DMS 273 (cell line): ENCODE measurements around the gene TMEM191B.
"Not testable (repeated sequence)": the region's sequence is repeated elsewhere in the genome, so short reads cannot be mapped to it uniquely, and the experiment has no call there.

Experiments used
- DNase-seq: peaks from one replicate; lab custom pipeline; 2025; ENCODE audit not compliant: unreplicated experiment; lab: John Stamatoyannopoulos, UW

The TMEM191B gene

DNA sequence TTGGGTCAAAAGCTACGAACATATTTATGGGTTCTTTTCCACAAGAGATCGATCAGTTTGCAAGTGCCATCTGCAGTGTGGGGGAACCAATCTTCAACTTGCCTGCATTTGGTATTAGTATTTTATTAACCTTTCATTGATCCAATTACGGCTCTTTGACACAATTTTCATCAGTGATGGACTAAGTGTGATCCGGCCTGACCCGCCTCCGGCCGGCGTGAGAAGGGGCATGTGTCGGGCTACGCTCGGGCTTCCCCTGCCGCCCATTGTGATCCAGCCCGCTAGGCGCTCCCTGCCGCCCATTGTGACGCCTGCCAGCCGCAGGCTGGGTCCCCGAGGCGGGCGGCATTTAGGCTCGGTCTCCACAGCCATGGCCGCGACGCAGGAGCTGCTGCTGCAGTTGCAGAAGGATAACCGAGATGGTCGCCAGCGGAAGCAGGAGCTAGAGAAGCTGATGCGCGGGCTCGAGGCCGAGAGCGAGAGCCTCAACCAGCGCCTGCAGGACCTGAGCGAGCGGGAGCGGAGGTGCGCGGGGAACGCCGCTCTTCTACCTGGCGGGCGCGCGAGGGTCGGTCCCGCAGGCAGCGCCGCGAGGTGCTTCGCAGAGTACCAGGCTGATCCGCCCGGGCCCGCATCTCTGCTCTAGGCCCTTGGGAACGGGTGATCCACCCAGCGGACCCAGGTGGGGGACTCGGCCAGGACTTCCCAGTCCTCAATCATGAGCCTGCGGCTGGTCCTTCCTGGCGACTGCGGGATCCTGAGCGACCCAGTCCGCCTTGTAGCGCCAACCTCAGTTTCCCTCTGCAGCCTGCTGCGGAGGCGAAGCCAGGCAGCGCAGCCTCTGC lies at the start of gene TMEM191B:
TMEM191B (plus strand) TSS at position 51 of the 845 bp plus-strand sequence; CDS start at position 230, 179 bp downstream.
- DNase-seq: not testable (repeated sequence)

DNA sequence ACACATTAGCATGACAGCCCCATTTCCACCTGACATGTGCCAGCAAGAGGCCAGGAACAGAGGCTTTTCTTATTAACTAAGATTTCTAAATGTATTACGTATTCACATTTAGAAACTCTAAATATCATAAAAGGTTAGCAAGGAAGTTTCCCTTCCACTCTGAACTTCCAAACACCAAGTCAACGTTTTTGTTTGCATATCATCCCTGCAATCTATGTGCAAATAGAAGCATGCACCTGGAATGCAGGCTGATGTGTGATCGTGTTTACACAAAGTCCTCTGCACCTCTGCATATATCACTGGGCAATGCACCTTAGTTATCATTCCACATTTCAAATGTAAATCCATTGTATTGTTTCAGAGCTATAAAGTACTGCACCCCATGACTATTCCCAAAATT lies 31.4 kb upstream of the TMEM191B start:
- not testable (repeated sequence) for DNase-seq

DNA sequence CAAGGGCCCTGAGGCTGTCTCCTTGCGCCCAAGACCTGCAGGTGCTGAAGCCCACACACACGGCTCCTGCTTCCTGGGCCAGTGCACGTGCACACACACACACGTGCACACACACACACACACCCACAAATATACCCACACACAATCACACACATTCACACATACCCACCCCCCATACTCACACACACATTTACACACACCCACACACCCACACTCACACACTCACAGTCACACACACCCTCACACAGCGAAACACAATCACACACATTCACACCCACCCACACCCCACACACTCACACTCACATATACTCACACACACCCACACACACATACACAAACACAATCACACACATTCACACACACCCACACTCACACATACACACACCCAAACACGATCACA lies 16.3 kb upstream of the TMEM191B start:
- not testable (repeated sequence) for DNase-seq

DNA sequence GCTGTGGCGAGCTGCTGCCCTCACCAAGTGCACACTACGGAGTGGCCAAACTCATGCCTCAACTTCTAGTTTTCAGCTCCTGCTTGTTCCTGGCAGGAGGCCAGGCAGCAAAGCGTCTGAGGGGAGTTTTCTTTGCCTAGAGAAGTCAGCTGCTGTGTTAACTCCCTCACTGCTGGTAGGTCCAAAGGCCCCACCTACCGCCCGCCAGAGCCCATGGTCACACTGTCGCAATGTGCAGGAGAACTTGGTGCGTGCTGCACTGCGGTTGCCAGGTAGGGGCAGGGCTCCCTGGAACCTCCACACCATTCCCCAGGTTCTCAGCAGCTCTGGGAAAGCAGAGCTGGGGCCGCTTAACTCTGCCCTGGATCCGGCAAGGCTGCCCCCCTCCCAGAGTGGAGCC lies 15.2 kb upstream of the TMEM191B start:
- not testable (repeated sequence) for DNase-seq

DNA sequence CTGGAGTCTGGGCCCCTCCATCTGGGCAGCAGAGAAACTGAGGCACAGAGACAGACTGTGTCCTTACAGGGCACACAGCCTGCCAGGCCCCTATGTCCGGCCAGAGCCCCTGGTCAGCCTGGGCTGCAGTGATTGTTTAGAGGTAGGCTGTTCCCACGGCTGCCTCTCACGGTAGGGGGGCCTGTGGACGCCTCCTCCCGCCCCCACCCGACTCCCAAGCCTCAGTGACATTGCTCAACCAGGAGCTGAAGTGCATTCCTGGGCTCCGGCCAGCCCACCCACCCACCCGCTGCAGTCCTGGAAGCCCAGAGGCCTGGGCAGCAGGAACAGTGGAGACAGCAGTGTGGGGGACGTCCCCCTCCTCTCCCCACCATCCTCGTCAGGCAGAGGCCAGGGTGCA lies 14.1 kb upstream of the TMEM191B start:
- DNase-seq: not testable (repeated sequence)

DNA sequence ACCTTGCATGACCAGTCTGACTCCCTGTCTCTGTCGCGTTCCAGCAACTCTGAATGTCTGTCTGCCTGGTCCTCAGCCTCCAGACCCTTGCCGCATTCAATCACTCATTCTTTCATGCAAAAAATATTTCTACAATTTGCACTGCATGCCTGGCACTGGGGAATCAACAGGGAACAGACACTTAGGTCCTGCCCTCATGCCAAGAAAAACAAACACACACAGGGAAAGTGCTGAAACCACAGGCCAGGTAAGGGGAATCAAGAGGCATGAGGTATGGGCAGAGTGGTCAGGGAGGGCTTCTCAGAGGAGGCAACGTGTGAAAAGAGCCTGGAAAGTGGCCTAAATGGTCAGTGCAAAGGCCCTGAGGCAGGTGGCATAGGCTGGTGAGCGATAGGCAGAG lies 9.5 kb upstream of the TMEM191B start, which contains the start of gene GGTLC3:
GGTLC3 (minus strand) TSS at position 101 of the 400 bp plus-strand sequence. CDS start 264 bp downstream, outside the sequence.
- DNase-seq: not testable (repeated sequence)

DNA sequence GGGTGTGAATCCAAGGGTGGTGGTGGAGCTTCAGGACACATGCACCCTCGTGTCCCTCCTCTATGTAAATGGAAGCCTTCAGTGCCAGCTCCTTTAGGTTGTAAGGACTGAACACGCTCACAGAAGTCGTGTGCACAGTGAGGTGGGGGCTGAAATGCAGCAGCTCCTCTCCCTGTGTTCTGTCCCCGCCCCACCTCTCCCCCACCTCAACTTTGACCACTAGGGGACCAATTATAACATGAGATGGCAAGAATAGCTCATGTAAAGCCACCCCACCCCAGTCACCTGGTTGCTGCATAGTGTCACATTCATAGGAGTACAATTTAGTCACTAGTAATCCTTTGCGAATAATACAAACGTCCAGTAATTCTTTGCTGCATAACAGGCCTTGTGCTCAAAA lies 4.8 kb upstream of the TMEM191B start:
- DNase-seq: not testable (repeated sequence)

DNA sequence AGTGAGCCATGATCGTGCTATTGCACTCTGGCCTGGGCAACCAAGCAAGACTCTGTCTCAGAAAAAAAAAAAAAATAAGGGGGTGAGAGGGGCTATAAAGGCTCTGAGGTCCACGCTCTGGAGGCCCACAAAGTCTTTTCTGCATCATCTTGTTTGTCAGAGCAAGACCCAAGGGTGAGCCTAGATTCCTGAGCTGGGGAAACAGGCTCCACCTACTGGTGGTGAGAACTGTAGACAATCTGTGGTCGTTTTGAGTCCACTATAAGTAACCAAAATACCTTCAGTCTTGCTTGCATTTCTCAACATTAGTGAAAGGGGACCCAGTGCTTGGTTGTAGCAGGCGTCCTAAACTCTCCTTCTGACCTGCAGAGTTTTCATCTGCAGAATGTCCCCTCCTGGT lies 4.3 kb upstream of the TMEM191B start:
- DNase-seq: not testable (repeated sequence)

DNA sequence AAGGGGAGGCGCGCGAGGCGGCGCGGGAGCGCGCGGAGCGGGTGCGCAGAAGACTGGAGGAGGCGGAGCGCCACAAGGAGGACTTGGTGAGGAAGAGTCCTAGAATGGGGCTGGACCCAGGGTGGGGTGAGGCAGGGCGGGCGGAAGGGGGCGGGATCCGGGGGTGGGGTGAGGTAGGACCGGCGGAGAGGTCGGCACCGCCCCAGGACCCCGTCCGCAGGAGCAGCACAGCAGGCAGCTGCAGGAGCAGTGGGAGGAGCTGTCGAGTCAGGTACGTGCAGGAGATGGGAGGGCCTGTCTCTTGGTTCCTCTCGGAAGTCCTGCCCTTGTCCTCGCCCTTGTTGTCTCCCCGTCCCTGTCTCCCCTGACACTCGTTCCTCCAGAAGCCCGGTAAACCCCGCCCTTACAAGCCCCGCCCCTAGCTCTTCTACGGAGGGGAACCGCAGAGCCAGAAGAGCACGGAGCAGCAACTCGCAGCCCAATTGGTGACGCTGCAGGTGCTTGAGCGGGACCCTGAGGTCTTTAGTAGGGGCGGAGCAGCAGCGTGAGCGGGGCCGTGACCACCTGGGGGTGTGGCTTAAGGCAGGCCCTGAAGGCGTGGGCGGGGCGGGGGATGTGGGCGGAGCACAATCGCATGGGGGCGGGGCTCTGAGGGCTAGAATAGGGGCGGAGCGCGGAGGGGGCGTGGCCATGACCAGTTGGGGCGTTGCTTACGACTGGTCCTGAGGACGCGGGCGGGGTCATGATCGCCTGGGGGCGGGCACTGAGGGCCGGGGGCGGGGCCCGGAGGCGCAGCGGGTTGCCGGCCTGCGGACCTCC lies 1.2 kb downstream of the TMEM191B start:
- not testable (repeated sequence) for DNase-seq

DNA sequence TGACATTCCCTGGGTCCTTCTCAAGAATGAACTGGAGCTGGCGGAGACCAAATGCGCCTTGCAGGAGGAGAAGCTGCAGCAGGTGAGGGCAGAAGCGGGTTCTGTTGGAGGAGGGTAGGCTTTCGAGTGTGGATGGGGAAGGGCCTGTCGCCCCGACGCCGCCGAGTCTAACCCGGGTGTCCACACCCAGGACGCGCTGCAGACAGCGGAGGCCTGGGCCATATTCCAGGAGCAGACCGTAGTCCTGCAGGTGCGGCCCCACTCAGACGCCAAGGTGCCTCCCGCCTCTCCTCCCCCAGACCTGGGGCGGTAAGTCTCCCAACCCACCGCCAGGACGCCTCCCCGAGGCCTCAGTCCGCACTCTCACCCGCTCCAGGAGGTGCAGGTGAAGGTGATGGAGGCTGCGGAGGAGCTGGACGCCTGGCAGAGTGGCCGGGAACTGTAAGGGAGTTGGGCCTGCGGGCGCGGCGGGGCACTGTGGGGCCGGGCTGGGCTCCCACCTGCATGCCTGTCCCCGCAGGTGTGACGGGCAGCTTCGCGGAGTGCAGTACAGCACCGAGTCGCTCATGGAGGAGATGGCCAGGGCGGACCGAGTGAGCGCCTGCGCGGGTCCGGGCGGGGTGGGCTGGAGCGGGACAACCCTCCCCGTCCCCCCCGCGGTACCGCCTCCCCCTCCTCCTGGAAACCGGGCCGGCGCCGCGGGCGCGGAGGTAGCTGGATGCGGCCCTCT lies 2.0 kb downstream of the TMEM191B start:
- DNase-seq: not testable (repeated sequence)

DNA sequence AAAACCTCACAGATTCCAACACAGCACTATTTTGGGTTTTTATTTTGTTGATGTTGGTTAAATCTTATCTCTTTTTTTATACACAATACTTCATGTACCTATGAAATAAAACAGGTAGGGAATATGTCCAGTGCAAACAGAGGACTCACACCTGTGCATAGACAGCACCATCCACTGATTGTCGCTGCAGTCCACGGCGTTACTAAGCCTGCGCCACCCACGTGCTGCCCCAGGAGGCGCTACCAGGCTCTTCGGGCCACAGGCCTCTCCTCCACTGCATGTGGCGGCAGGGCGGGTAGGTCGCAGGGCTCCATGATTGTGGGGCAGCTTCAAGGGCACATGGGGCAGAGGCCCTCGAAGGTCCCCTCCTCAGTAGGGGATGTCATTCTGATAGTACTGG lies 6.0 kb downstream of the TMEM191B start:
- DNase-seq: not testable (repeated sequence)

DNA sequence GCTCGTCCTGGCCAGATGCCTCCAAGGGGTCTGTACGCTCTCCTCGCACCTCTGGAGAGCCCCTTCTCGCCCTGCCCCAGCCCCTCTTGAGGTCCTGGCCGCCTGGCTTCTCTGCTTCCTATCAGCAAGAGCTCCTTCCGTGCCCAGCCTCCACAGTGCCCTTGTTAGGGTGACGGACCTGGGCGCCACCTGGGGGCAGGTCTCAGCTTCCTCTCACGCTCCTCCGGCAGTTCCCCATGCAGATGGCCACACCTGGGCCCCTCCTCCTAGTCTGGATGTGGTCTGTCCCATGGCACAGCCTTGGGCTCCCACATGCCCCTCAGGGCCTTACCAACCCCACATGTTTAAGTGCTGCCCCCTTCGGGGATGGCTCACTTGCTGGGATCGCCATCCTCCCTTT lies 6.7 kb downstream of the TMEM191B start:
- DNase-seq: not testable (repeated sequence)

DNA sequence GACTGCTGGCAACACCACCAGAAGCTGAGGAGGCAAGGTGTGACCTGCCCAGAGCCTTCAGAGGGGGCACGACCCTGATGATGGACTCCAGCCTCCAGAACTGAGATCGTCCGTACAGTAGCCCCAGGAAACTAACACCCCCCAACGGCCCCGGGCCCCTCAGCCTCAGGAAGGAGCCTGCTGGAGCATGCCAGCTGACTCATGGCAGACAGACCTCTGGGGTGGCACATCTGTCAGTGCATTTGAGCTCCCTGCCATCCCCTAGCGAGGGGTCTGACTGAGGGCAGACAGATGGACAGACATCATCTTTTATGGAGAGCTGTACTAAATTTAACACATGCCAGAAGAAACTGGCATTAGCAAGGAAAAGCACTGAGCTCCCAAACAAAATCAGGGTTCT lies 12.4 kb downstream of the TMEM191B start:
- DNase-seq: not testable (repeated sequence)

DNA sequence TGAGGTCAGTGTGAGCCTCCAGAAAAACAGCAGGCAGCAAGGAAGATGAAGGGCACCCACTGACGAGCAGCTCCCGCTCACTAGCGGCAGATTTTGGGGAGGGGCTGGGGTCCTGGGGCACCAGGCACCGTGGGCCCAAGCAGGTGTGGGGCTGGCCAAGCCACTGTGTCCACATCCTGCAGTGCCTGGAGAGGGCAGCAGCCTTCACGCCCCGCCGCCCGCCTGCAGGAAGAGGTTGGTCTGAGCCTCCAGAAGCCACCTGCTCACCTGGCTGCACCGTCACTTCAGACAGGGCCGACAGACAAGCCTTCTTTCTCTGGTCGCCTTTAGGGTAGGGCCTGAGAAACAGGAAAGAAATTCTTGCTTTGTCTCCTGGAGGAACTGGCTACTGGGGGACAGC lies 15.8 kb downstream of the TMEM191B start:
- not testable (repeated sequence) for DNase-seq

DNA sequence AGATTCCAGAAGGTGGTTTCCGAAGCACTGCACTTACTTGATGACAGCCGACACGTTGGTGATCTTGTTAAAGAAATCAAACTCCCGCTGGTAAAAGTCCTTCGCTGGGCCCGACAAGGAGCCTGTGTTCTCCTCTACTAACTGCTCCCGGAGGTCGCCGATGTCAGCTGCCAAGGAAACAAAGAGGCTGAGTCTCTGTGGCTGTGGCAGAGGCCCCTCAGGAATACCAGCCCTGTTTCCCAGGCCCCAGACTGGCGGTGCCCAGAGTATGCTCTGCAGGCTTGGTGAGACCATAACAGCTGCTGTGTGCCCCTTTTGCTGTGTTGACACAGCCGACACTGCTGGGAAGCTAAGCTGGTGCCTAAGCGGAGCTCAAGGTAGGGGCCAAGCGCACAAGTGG lies 17.0 kb downstream of the TMEM191B start:
- not testable (repeated sequence) for DNase-seq

DNA sequence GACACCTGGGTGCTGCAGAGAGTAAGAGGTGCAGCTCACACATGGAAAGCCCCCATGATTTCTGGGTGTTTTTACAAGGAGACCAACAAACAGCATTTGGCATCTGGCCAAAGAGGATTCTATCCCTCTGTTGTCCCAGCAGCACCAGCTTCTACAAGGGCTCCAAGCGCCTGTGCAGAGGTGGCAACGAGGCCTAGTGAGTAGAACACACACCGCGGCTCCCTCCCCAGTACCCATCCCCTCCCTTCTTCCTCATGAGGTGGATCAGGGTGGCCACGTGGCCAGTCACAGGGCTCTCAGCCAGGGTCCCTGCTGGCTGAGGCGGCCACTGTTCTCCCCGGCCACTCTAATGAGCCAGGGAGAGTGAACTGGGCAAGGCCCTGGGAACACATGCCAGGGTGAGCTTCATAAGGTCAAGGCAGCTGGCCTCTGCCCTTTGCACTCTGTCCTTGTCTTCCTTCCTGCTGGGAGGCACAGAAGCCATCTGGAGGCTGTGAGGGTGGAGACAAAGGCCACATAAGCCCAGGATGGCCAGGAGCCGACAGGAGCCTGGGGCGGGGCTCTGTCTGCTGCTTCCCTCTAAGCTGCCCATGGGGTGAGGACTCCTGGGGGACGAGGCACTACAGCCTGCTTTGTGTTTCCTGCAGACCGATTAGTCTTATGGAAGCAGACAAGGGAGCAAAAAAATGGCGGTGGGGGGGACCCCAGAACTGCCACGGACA lies 22.0 kb downstream of the TMEM191B start:
- DNase-seq: not testable (repeated sequence)

DNA sequence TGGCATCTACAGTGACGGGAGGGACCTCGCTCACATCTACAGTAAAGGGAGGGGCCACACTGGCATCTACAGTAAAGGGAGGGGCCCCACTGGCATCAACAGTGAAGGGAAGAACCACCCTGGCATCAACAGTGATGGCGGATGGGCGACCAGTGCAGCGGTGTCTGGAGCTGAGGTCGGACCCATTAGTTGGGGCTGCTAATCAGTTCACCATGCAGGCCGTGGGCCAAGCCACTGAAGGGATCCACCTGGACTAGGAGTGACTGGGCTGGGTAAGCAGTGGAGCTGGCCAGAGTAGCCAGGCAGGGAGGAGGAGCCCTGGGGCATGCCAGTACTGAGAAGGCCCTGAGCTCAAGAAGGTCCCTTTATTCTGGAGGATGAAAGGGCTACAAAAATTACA lies 23.4 kb downstream of the TMEM191B start:
- DNase-seq: not testable (repeated sequence)

DNA sequence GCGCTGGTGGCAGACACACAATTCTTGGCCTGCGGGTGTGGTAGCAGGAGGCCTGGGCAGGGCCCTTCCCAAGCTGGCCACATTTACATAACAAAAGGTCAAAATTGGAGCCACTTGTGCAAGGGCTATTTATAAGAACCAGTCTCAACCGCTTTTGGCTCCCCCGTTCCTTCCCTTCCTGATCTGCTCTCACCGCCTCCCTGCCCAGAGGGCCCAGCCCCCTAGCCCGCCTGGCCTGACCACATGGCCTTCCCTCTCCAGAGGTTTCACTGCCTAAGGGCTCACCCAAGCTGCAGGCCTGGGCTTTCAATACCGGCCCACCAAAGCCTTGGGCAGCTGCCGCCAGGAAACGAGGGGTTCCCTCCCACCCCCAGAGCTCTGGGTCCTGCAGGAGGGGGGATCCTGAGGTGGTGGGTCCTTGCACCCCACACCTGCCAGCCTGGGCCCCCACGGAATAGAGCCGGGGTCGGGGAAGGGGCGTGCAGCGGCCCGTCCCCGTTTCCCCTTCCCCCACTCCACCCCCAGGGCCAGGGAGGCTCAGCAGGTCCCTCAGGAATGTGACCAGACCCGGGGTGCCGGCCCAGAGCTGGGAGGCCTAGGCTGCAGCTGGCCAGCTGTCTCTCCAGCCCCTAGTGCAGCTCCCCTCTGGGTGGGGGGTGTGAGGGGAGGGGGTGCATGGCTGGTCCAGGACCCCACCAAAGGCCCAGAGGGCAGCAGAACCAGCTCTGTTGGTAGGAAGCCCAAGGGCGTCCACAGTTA lies 25.4 kb downstream of the TMEM191B start:
- not testable (repeated sequence) for DNase-seq
